HL-60 (cell line): ENCODE results near the gene C16orf86.

Experiments used
- DNase-seq, 2 experiments: peaks; one replicate each; pipeline ENCODE4 v3.0.0-alpha.2; 2010 to 2020; ENCODE audit warnings: low read depth in 1 of 2, low spot score in 1 of 2
- H3K27ac ChIP-seq: fragments of 250-450 bp; sonication (Bioruptor Pico); replicated peaks from 2 replicates; pipeline ENCODE4 v1.5.1; 2020; ENCODE audit warnings: mild to moderate bottlenecking, moderate library complexity
- H3K27me3 ChIP-seq: fragments of 250-450 bp; sonication (Bioruptor Pico); 2 replicates; pipeline ENCODE4 v1.5.1; 2021; ENCODE audit warnings: mild to moderate bottlenecking, moderate library complexity; ENCODE audit not compliant: insufficient read depth, poor library complexity, severe bottlenecking
- H3K4me3 ChIP-seq: replicated peaks from 2 replicates; pipeline ENCODE4 v1.5.1; 2011; ENCODE audit warnings: mild to moderate bottlenecking, control low read depth, low read length; ENCODE audit not compliant: insufficient read depth
- CTCF ChIP-seq: IDR thresholded peaks from one replicate; pipeline ENCODE4 v1.5.1; 2011; ENCODE audit warnings: low read length, control low read depth, inconsistent platforms; ENCODE audit not compliant: insufficient read depth
- GABPA ChIP-seq: IDR thresholded peaks from 2 replicates; pipeline ENCODE4 v1.6.1; 2012; ENCODE audit warnings: low read depth
- POLR2AphosphoS5 ChIP-seq: IDR thresholded peaks from 2 replicates; pipeline ENCODE4 v1.6.1; 2012; ENCODE audit warnings: low read depth
- REST ChIP-seq: IDR thresholded peaks from 2 replicates; pipeline ENCODE4 v1.6.1; 2012; ENCODE audit warnings: low read depth; ENCODE audit not compliant: insufficient replicate concordance
- SPI1 ChIP-seq: IDR thresholded peaks from 2 replicates; pipeline ENCODE4 v1.6.1; 2012; ENCODE audit warnings: low read depth, mild to moderate bottlenecking, borderline replicate concordance

The C16orf86 gene

GRCh38 chr16:67648764-67649407 is 17.7 kb upstream of the C16orf86 start:
- Histone ChIP-seq H3K27ac (no peak overlapping the region), H3K27me3 (no peaks in the 10 kb centered on the region), H3K4me3 (no peak overlapping the region)
- DNase-seq, result no peak
- TF ChIP-seq GABPA (no peak), CTCF (no peak), REST (no peak), SPI1 (no peak), POLR2AphosphoS5 (no peak)

- DNase-seq, result no peak
- TF ChIP-seq REST (no peak), SPI1 (no peak), CTCF (no peak), GABPA (no peak), POLR2AphosphoS5 (no peak)
- no peak overlapping the region for H3K4me3 ChIP-seq
Observed at GRCh38 chr16:67649494-67649931, 17.1 kb upstream of the C16orf86 start.

GRCh38 chr16:67650023-67650422 is 16.6 kb upstream of the C16orf86 start:
- TF ChIP-seq POLR2AphosphoS5, result no peak
- no peak for TF ChIP-seq CTCF
- TF ChIP-seq GABPA, result no peak
- DNase-seq, result no peak
- Histone ChIP-seq H3K27me3 (no peaks in the 10 kb centered on the region), H3K4me3 (no peak overlapping the region), H3K27ac (no peak overlapping the region)

More at GRCh38 chr16:67649494-67649931, 17.1 kb upstream of the C16orf86 start:
- H3K27me3 ChIP-seq, result no peaks in the 10 kb centered on the region
- H3K27ac ChIP-seq, result no peak overlapping the region

GRCh38 chr16:67651039-67651438 is 15.6 kb upstream of the C16orf86 start:
- no peak overlapping the region for H3K4me3 ChIP-seq
- H3K27me3 ChIP-seq, result no peaks in the 10 kb centered on the region
- TF ChIP-seq CTCF, result no peak
- TF ChIP-seq SPI1, result no peak
- no peak for TF ChIP-seq REST
- no peak for TF ChIP-seq GABPA
- TF ChIP-seq POLR2AphosphoS5, result no peak
- H3K27ac ChIP-seq, result no peak overlapping the region
- no peak for DNase-seq
